T-helper 1 cell (primary cell): ENCODE measurements around the gene OR10A3.
"Not testable (repeated sequence)": the region's sequence is repeated elsewhere in the genome, so short reads cannot be mapped to it uniquely, and the experiment has no call there.

Source experiments
- DNase-seq, 5 donors: peaks; one replicate each; pipeline ENCODE4 v3.0.0-alpha.2; 2012 to 2020
- total RNA-seq, 4 donors: gene quantifications; one replicate each; lab custom pipeline; 2026; lab: John Stamatoyannopoulos, UW

The OR10A3 gene
- 0 reads per million in 4 donors for total RNA-seq

- no peak for DNase-seq
Observed at GRCh38 chr11:7941608-7942007, at the start of gene OR10A3. Gene OR10A3 (minus strand): TSS chr11:7941708. CDS start chr11:7939520, 2,188 bp downstream.

- not testable (repeated sequence) for DNase-seq
Observed at GRCh38 chr11:7987560-7987883, 46.0 kb upstream of the OR10A3 start.

GRCh38 chr11:7986768-7987559 is 45.5 kb upstream of the OR10A3 start, which contains the start of gene EIF3F:
Gene EIF3F (plus strand): TSS chr11:7987337. CDS start chr11:7987353, 16 bp downstream.
- DNase-seq: peak; percentile 76 to 98 (median 89)

GRCh38 chr11:7983832-7984590 is 42.5 kb upstream of the OR10A3 start:
- DNase-seq: no peak

GRCh38 chr11:7982582-7983119 is 41.1 kb upstream of the OR10A3 start:
- DNase-seq: no peak

- no peak for DNase-seq
Observed at GRCh38 chr11:7981619-7982157, 40.2 kb upstream of the OR10A3 start.

- no peak for DNase-seq
Observed at GRCh38 chr11:7977232-7977917, 35.9 kb upstream of the OR10A3 start.

- no peak for DNase-seq
Observed at GRCh38 chr11:7974668-7975067, 33.2 kb upstream of the OR10A3 start.

GRCh38 chr11:7973011-7973410 is 31.5 kb upstream of the OR10A3 start:
- DNase-seq: no peak

GRCh38 chr11:7971846-7972245 is 30.3 kb upstream of the OR10A3 start:
- no peak for DNase-seq

- DNase-seq: no peak
Observed at GRCh38 chr11:7969756-7970646, 28.5 kb upstream of the OR10A3 start.

GRCh38 chr11:7968686-7969085 is 27.2 kb upstream of the OR10A3 start:
- no peak for DNase-seq

GRCh38 chr11:7967826-7968225 is 26.3 kb upstream of the OR10A3 start:
- no peak for DNase-seq

GRCh38 chr11:7967097-7967496 is 25.6 kb upstream of the OR10A3 start:
- DNase-seq: no peak

GRCh38 chr11:7965386-7965785 is 23.9 kb upstream of the OR10A3 start, which contains the start of gene NLRP10:
Gene NLRP10 (minus strand): TSS chr11:7965447. CDS start chr11:7963495, 1,952 bp downstream.
- DNase-seq: no peak

GRCh38 chr11:7964873-7965272 is 23.4 kb upstream of the OR10A3 start:
- DNase-seq: no peak

- no peak for DNase-seq
Observed at GRCh38 chr11:7964261-7964660, 22.8 kb upstream of the OR10A3 start.

GRCh38 chr11:7955191-7955590 is 13.7 kb upstream of the OR10A3 start:
- no peak for DNase-seq

- no peak for DNase-seq
Observed at GRCh38 chr11:7949934-7950333, 8.4 kb upstream of the OR10A3 start.

GRCh38 chr11:7944123-7944522 is 2.6 kb upstream of the OR10A3 start:
- no peak for DNase-seq

- DNase-seq: no peak
Observed at GRCh38 chr11:7941146-7941545, 362 bp downstream of the OR10A3 start.

GRCh38 chr11:7936615-7937014 is 4.9 kb downstream of the OR10A3 start:
- DNase-seq: no peak
